Right lobe of liver (tissue), 6 donors: ENCODE data around the gene FHL3. TPM values are rescaled to one million over a fixed set of nuclear protein-coding genes. Genes with fewer than 3 reads are reported as not detected.

Source experiments
- ATAC-seq, 4 donors: fragments of 200-7000 bp; cut with Tn5 transposase; one replicate each; pipeline ENCODE4 v1.9.1; 2020; ENCODE audit warnings: mild to moderate bottlenecking in 4 of 4, moderate library complexity in 4 of 4
- DNase-seq, 3 donors: peaks; one replicate each; pipeline ENCODE4 v3.0.0-alpha.2; 2020
- H3K27ac ChIP-seq, 3 donors: fragments of 200-600 bp; one replicate each; pipeline ENCODE4 v1.8.0; 2022
- H3K27me3 ChIP-seq, 2 donors: fragments of 200-600 bp; one replicate each; pipeline ENCODE4 v1.8.0; 2022
- H3K36me3 ChIP-seq, 4 donors: fragments of 200-600 bp; sonication (generic) in 1 of 4; one replicate each; pipeline versions ENCODE4 v1.5.1 to v1.8.0; 2017 to 2022; ENCODE audit warnings: control low read depth in 1 of 4
- H3K4me1 ChIP-seq, 4 donors: fragments of 200-600 bp; sonication (generic) in 1 of 4; one replicate each; pipeline versions ENCODE4 v1.5.1 to v1.8.0; 2017 to 2022; ENCODE audit warnings: control low read depth in 1 of 4
- H3K4me3 ChIP-seq, 3 donors: fragments of 200-600 bp; one replicate each; pipeline ENCODE4 v1.8.0; 2022
- H3K9me3 ChIP-seq, 4 donors: fragments of 200-600 bp; sonication (generic) in 1 of 4; one replicate each; pipeline versions ENCODE4 v1.5.1 to v1.8.0; 2017 to 2022; ENCODE audit warnings: control low read depth in 1 of 4
- POLR2A ChIP-seq: fragments of 450-650 bp; IDR thresholded peaks from one replicate; pipeline ENCODE4 v1.6.1; 2017; ENCODE audit warnings: antibody characterized with exemption, mild to moderate bottlenecking
- WGBS: methylation state at CpG from one replicate; pipeline ENCODE4 v1.1.6; 2018; ENCODE audit warnings: low coverage, low lambda C conversion rate; ENCODE audit not compliant: insufficient coverage; ENCODE audit errors: missing lambda C conversion rate; 5-methylcytosine and 5-hydroxymethylcytosine counted together
- intact Hi-C, 2 donors: fragments of 100-400 bp; cut with DNase I; formaldehyde crosslinking; loops; one replicate each; pipeline versions ENCODE4 v1.11.2 to v1.14.1; 2022
- total RNA-seq, 6 experiments: library from RNA; depleted of rRNA in 2 of 6; stranded (reverse); fragments of >200 nt in 2 of 6; fragmentation: NEBNext Ultra II Directional in 3 of 6; extraction: Animal tissue kit (Norgen Biotek cat#: 25700) in 3 of 6; gene quantifications; one replicate each; pipeline versions ENCODE4 v1.1.0 to v1.2.4, GENCODE V29; 2016 to 2023
- TF ChIP-seq, protein P1 (sequence below), 4 donors: fragments of 200-600 bp in 3 of 4; fragments of 450-650 bp in 1 of 4; IDR thresholded peaks; one replicate each; pipeline versions ENCODE4 v1.5.1 to v1.8.0; 2016 to 2022; ENCODE audit warnings: antibody characterized with exemption in 4 of 4, mild to moderate bottlenecking in 2 of 4
- donor health status: DM: no; HTN: yes; CAD: no.
- donor health status: DM: no; HTN: no; CAD: no.
- donor health status: DM: no; HTN: no; CAD: no.
- donor health status: DM: no; HTN: yes; CAD: no.
- donor health status: DM: no; HTN: yes; CAD: no.

Gene FHL3
- total RNA-seq, 6 experiments from 2014 or later, result 1.3 to 7.1 (median 4.4) TPM

DNA sequence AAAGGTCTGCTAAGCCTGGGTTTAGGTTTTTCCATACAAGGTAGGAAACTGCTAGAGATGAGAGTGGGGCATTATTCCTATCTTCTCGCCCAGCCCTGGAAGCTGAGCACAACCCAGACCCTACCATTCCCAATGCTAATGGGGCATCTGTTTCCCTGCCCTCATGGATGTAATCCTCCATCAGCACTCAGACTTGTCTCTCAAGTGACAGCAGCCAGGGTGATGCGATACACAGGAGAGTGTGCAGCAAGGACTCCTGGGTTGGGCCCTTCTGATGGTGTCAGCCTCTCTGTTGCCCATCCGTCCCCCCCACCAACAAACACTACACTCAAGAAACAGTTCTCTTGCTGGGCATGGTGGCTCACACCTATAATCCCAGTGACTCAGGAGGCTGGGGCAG, 52.6 kb downstream of the FHL3 start:
- DNase-seq, result no peak
- TF ChIP-seq, protein P1, sequence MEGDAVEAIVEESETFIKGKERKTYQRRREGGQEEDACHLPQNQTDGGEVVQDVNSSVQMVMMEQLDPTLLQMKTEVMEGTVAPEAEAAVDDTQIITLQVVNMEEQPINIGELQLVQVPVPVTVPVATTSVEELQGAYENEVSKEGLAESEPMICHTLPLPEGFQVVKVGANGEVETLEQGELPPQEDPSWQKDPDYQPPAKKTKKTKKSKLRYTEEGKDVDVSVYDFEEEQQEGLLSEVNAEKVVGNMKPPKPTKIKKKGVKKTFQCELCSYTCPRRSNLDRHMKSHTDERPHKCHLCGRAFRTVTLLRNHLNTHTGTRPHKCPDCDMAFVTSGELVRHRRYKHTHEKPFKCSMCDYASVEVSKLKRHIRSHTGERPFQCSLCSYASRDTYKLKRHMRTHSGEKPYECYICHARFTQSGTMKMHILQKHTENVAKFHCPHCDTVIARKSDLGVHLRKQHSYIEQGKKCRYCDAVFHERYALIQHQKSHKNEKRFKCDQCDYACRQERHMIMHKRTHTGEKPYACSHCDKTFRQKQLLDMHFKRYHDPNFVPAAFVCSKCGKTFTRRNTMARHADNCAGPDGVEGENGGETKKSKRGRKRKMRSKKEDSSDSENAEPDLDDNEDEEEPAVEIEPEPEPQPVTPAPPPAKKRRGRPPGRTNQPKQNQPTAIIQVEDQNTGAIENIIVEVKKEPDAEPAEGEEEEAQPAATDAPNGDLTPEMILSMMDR (IDR thresholded peaks at IDR 0.05), result no peak
- TF ChIP-seq POLR2A, result no peak
- ATAC-seq, result no peak
- WGBS, result 92% methylated on average over 2 of the region's 3 CpGs
- no peak overlapping the region for H3K27ac ChIP-seq
- H3K27me3 ChIP-seq, result no peaks in the 10 kb centered on the region
- H3K36me3 ChIP-seq, result peaks cover 0 to 14% (median under 1%) of the 10 kb centered on the region in 4 donors
- no peak overlapping the region for H3K4me3 ChIP-seq
- intact Hi-C loops, result no loop called here
- no peaks in the 10 kb centered on the region for H3K9me3 ChIP-seq
- no peaks in the 10 kb centered on the region for H3K4me1 ChIP-seq

DNA sequence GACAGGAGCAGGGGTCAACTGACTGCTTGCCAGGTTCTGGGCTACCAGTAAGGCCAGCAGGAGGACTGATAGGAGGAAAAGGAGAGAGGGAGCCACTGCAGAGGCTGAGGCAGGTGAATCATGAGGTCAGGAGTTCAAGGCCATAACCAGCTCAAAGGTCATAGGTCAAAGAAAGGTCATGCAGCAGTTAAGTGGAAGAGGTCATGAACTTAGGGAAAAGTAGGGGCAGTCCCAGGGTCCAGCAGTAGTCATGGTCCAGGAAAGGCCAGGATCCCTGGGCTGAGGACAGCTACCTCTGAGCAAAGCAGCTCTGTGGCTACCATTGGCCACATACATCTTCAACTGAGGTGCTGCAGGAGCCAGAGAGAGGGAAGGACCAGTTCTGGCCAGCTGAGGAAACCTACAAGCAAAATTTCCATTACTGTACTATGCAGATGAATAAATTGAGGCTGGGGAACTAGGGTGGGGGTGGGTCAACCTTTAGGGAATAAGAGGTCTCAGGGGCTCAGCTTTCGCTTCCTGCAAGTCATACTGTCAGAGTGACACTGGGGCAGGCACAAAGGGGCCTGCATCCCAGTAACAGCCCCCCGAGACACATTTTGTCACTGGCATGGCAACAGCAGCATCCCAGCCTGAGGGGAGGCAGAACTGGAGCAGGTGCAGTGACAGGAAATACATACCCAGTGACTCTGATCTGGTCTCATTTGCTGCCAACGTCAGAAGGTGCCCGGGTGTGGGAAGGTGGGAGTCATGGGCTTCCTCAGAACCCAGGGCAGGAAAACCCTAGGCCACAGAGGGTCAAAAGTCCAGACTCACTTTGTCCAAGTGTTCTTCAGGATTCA, 53.3 kb downstream of the FHL3 start:
- Histone ChIP-seq H3K4me3 (no peak overlapping the region), H3K27ac (no peak overlapping the region), H3K36me3 (peaks cover 0 to 6% (median 0%) of the 10 kb centered on the region in 4 donors), H3K9me3 (no peaks in the 10 kb centered on the region), H3K27me3 (no peaks in the 10 kb centered on the region), H3K4me1 (peaks cover 0 to 4% (median 0%) of the 10 kb centered on the region in 4 donors)
- TF ChIP-seq POLR2A, result no peak
- TF ChIP-seq, protein P1 (IDR thresholded peaks at IDR 0.05), result no peak
- no peak for ATAC-seq
- 100% methylated on average over 1 of the region's 4 CpGs for whole genome bisulfite sequencing
- DNase-seq, result no peak
- intact Hi-C loops, result no loop called here

DNA sequence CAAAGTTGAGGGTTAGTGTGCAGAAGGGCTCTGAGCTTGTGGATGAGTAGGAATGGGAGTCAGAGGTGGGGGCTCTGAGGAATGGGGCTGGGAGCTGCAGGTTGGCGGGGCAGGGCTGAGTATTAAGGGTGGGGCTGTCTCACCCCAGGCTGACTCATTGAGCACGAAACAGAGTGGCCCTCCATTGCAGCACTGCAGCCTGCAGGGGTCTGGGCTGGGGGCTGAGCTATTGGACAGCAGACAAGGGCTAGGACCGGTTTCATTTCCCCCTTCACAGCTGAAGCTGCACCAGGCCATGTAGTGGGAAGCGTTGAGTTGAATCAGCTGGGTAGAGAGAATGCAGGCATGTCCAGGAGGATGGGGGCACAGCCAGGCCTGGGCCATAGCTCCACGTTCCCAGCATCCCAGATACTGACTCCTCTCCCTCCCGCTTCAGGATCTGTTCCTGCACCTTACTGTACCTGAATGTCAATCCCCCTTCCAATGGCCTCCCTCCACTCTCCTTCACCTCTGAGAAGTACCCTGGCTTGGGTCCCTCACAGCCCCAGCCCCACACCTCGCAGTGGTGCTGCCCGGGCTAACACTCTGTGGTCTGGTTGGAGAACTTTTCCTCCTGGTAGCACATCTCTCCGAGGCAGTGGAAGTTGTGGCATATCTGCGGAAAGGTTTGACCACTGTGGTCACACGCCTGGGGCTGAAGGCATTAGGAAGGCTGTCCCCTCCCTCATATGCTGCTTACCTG, 54.1 kb downstream of the FHL3 start:
- H3K9me3 ChIP-seq, result no peaks in the 10 kb centered on the region
- DNase-seq (no peak), ATAC-seq (no peak)
- TF ChIP-seq POLR2A, result no peak
- TF ChIP-seq, protein P1 (IDR thresholded peaks at IDR 0.05), result no peak
- intact Hi-C loops, result no loop called here
- H3K4me3 ChIP-seq, result no peak overlapping the region
- H3K36me3 ChIP-seq, result no peaks in the 10 kb centered on the region
- 88% methylated on average over 5 of the region's 11 CpGs for WGBS
- H3K4me1 ChIP-seq, result peaks cover 0 to 4% (median 0%) of the 10 kb centered on the region in 4 donors
- no peaks in the 10 kb centered on the region for H3K27me3 ChIP-seq
- H3K27ac ChIP-seq, result no peak overlapping the region

DNA sequence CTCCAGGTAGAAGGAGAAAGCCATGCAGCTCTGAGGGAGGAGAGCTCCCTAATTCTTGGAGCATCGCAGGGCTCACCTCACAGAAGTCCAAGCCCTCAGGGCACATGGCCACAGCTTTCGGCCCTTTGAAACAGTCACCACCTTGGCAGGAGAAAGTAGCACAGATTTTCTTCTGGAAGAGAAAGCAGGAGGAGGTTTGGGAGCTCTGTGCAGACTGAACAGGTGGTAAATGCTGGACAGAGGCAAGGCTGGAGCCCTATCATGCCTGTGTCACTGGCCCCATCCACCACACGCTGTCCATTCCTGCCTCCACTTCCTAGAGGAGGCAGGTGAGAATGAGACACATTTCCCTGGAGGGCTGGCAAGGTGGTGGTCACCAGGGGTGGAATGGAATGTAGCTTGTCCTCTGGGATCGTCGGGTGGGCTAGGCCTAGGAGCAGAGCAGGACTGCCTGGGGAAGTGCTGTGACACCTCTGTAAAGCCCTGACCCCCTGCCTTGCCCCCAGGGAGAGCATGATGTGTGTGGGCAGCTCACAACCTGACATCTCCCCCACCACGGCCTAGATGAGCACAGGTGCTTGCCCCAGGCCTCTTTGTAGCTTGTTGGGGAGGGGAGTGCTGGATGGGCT, 55.7 kb downstream of the FHL3 start:
- Histone ChIP-seq H3K4me3 (no peak overlapping the region), H3K27me3 (no peaks in the 10 kb centered on the region), H3K36me3 (peaks cover 0 to 4% (median 0%) of the 10 kb centered on the region in 4 donors), H3K27ac (no peak overlapping the region), H3K4me1 (peaks cover 0 to 18% (median 4%) of the 10 kb centered on the region in 4 donors), H3K9me3 (no peaks in the 10 kb centered on the region)
- WGBS, result 46% methylated on average over 1 of the region's 6 CpGs
- DNase-seq, result no peak
- no peak for ATAC-seq
- intact Hi-C loops, result no loop called here
- TF ChIP-seq POLR2A, result no peak
- TF ChIP-seq, protein P1 (IDR thresholded peaks at IDR 0.05), result no peak
